Right lobe of liver (tissue), 6 donors: ENCODE results near the gene SLC22A16. TPM values are rescaled to one million over a fixed set of nuclear protein-coding genes. Genes with fewer than 3 reads are reported as not detected.

Experiments used
- ATAC-seq, 4 donors: fragments of 200-7000 bp; cut with Tn5 transposase; one replicate each; pipeline ENCODE4 v1.9.1; 2020; ENCODE audit warnings: mild to moderate bottlenecking in 4 of 4, moderate library complexity in 4 of 4
- DNase-seq, 3 donors: peaks; one replicate each; pipeline ENCODE4 v3.0.0-alpha.2; 2020
- H3K27ac ChIP-seq, 3 donors: fragments of 200-600 bp; one replicate each; pipeline ENCODE4 v1.8.0; 2022
- H3K27me3 ChIP-seq, 2 donors: fragments of 200-600 bp; one replicate each; pipeline ENCODE4 v1.8.0; 2022
- H3K36me3 ChIP-seq, 4 donors: fragments of 200-600 bp; sonication (generic) in 1 of 4; one replicate each; pipeline versions ENCODE4 v1.5.1 to v1.8.0; 2017 to 2022; ENCODE audit warnings: control low read depth in 1 of 4
- H3K4me1 ChIP-seq, 4 donors: fragments of 200-600 bp; sonication (generic) in 1 of 4; one replicate each; pipeline versions ENCODE4 v1.5.1 to v1.8.0; 2017 to 2022; ENCODE audit warnings: control low read depth in 1 of 4
- H3K4me3 ChIP-seq, 3 donors: fragments of 200-600 bp; one replicate each; pipeline ENCODE4 v1.8.0; 2022
- H3K9me3 ChIP-seq, 4 donors: fragments of 200-600 bp; sonication (generic) in 1 of 4; one replicate each; pipeline versions ENCODE4 v1.5.1 to v1.8.0; 2017 to 2022; ENCODE audit warnings: control low read depth in 1 of 4
- CTCF ChIP-seq, 4 donors: fragments of 200-600 bp in 3 of 4; fragments of 450-650 bp in 1 of 4; IDR thresholded peaks; one replicate each; pipeline versions ENCODE4 v1.5.1 to v1.8.0; 2016 to 2022; ENCODE audit warnings: antibody characterized with exemption in 4 of 4, mild to moderate bottlenecking in 2 of 4
- POLR2A ChIP-seq: fragments of 450-650 bp; IDR thresholded peaks from one replicate; pipeline ENCODE4 v1.6.1; 2017; ENCODE audit warnings: antibody characterized with exemption, mild to moderate bottlenecking
- WGBS: methylation state at CpG from one replicate; pipeline ENCODE4 v1.1.6; 2018; ENCODE audit warnings: low coverage, low lambda C conversion rate; ENCODE audit not compliant: insufficient coverage; ENCODE audit errors: missing lambda C conversion rate; 5-methylcytosine and 5-hydroxymethylcytosine counted together
- intact Hi-C, 2 donors: fragments of 100-400 bp; cut with DNase I; formaldehyde crosslinking; loops; one replicate each; pipeline versions ENCODE4 v1.11.2 to v1.14.1; 2022
- total RNA-seq, 6 experiments: library from RNA; depleted of rRNA in 2 of 6; stranded (reverse); fragments of >200 nt in 2 of 6; fragmentation: NEBNext Ultra II Directional in 3 of 6; extraction: Animal tissue kit (Norgen Biotek cat#: 25700) in 3 of 6; gene quantifications; one replicate each; pipeline versions ENCODE4 v1.1.0 to v1.2.4, GENCODE V29; 2016 to 2023
- donor health status: DM: no; HTN: yes; CAD: no.
- donor health status: DM: no; HTN: no; CAD: no.
- donor health status: DM: no; HTN: no; CAD: no.
- donor health status: DM: no; HTN: yes; CAD: no.
- donor health status: DM: no; HTN: yes; CAD: no.

SLC22A16 gene
- total RNA-seq, 6 experiments from 2014 or later: 0.11 to 0.44 (median 0.31) TPM; not detected in 3

DNA sequence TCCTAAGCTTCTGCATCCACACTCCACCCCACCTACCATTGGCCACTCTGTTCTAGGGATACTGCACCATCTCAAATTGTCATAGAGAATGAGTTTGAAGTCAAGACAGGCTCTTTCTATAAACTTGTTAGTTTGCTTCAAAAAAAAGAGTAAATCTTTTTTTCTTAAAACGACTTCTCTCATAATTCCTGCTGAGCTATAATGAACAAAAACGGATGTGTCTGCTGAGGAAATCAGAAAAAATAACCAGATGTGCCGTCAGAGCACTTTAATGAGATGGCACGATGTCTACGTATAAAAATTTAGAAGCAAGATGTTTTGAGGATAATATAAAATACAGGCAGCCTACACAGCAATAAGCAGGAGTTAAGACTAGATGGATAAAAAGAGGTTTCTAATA lies 37.1 kb downstream of the SLC22A16 start:
- ATAC-seq (no peak), DNase-seq (no peak)
- Histone ChIP-seq H3K9me3 (no peaks in the 10 kb centered on the region), H3K27ac (no peak overlapping the region), H3K4me3 (no peak overlapping the region), H3K27me3 (no peaks in the 10 kb centered on the region), H3K36me3 (no peaks in the 10 kb centered on the region), H3K4me1 (no peaks in the 10 kb centered on the region)
- TF ChIP-seq CTCF (IDR thresholded peaks at IDR 0.05) (no peak), POLR2A (no peak)
- 60% methylated on average over 5 of the region's 5 CpGs for WGBS
- intact Hi-C loops: no loop called here

GRCh38 chr6:110434961-110435602 lies 41.3 kb downstream of the SLC22A16 start:
- WGBS: 81% methylated on average over 5 of the region's 7 CpGs
- Histone ChIP-seq H3K4me3 (no peak overlapping the region), H3K4me1 (peaks cover 0 to 12% (median 4%) of the 10 kb centered on the region in 4 donors), H3K27ac (no peak overlapping the region), H3K36me3 (no peaks in the 10 kb centered on the region), H3K9me3 (no peaks in the 10 kb centered on the region), H3K27me3 (no peaks in the 10 kb centered on the region)
- intact Hi-C loops: no loop called here
- ATAC-seq: no peak
- no peak for DNase-seq
- TF ChIP-seq POLR2A: no peak
- no peak for TF ChIP-seq CTCF (IDR thresholded peaks at IDR 0.05)

DNA sequence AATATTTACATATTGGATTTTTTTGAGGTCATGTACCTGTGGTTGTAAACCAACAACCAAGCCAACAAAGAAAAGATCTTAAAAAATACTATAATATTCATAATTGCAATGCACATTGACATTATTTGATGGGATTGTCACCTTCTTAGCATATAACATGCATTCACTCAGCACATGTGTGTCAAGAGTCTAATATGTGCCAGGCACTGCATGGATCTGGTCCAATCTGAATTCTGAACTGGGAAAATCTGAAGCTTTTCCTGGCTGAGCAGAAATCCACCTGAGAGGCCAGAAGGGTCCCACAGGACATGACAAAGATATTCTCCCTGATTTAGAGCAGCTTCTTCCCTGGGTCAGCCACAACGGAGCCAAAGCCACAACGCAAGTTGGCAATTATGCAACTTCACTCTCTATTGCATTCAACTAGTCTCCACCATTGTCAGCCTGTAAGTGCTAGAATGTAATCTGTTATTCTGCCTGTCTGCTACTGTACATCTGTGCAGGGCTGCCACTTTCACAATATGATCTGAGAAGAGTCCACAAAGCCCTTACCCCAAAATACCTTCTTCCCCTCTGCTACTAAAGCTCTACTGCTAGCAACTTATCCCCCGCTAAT lies 44.0 kb downstream of the SLC22A16 start:
- H3K27me3 ChIP-seq: no peaks in the 10 kb centered on the region
- WGBS: 40% methylated on average over 3 of the region's 3 CpGs
- H3K4me1 ChIP-seq: peaks cover 0 to 12% (median 4%) of the 10 kb centered on the region in 4 donors
- no peaks in the 10 kb centered on the region for H3K9me3 ChIP-seq
- intact Hi-C loops: no loop called here
- peak; percentile 66 to 80 (median 72) for ATAC-seq
- no peak overlapping the region for H3K4me3 ChIP-seq
- no peak overlapping the region for H3K27ac ChIP-seq
- no peak for TF ChIP-seq CTCF (IDR thresholded peaks at IDR 0.05)
- no peak for TF ChIP-seq POLR2A
- no peaks in the 10 kb centered on the region for H3K36me3 ChIP-seq
- DNase-seq: no peak

- Histone ChIP-seq H3K27me3 (no peaks in the 10 kb centered on the region), H3K4me1 (peaks cover 0 to 12% (median 4%) of the 10 kb centered on the region in 4 donors), H3K36me3 (no peaks in the 10 kb centered on the region), H3K4me3 (no peak overlapping the region), H3K27ac (no peak overlapping the region), H3K9me3 (no peaks in the 10 kb centered on the region)
- ATAC-seq: no peak
- intact Hi-C loops: no loop called here
- no peak for DNase-seq
- WGBS: no CpG with 5 or more reads among the region's 4 CpGs
- no peak for TF ChIP-seq CTCF (IDR thresholded peaks at IDR 0.05)
- no peak for TF ChIP-seq POLR2A
Observed at GRCh38 chr6:110430741-110431140, 45.7 kb downstream of the SLC22A16 start.
